Vagina (tissue), 2 donors: Measurements from ENCODE around the gene PRDM16. TPM values are rescaled to one million over a fixed set of nuclear protein-coding genes. Genes with fewer than 3 reads are reported as not detected.

Experiments
- DNase-seq, 2 donors: peaks; one replicate each; pipeline ENCODE4 v3.0.0-alpha.2; 2017; ENCODE audit errors: extremely low spot score in 2 of 2
- H3K27ac ChIP-seq: fragments of 200-600 bp; sonication (generic); one replicate; pipeline ENCODE4 v1.5.1; 2019
- H3K27me3 ChIP-seq: fragments of 200-600 bp; sonication (generic); one replicate; pipeline ENCODE4 v1.5.1; 2019
- H3K36me3 ChIP-seq, 2 donors: fragments of 200-600 bp; sonication (generic); one replicate each; pipeline ENCODE4 v1.5.1; 2017 to 2019
- H3K4me1 ChIP-seq: fragments of 200-600 bp; sonication (generic); one replicate; pipeline ENCODE4 v1.5.1; 2019
- H3K4me3 ChIP-seq, 2 donors: fragments of 200-600 bp; sonication (generic); 1 replicate in 1 of 2; 2 replicates in 1 of 2; pipeline ENCODE4 v1.5.1; 2016 to 2019
- H3K9me3 ChIP-seq: fragments of 200-600 bp; sonication (generic); one replicate; pipeline ENCODE4 v1.5.1; 2019
- POLR2A ChIP-seq, 2 donors: fragments of 450-650 bp; IDR thresholded peaks; one replicate each; pipeline ENCODE4 v1.6.1; 2017; ENCODE audit warnings: antibody characterized with exemption in 2 of 2, mild to moderate bottlenecking in 2 of 2, moderate library complexity in 2 of 2
- POLR2AphosphoS5 ChIP-seq, 2 donors: sonication (generic); formaldehyde crosslinking; IDR thresholded peaks; one replicate each; pipeline ENCODE4 v1.9.0; 2017; ENCODE audit warnings: antibody characterized with exemption in 2 of 2, mild to moderate bottlenecking in 2 of 2, low read depth in 1 of 2; ENCODE audit not compliant: insufficient read depth in 1 of 2
- intact Hi-C: fragments of 100-400 bp; cut with DNase I; formaldehyde crosslinking; loops from one replicate; pipeline ENCODE4 v1.15.1; 2023
- total RNA-seq: library from RNA; depleted of rRNA; stranded (reverse); fragments of >200 nt; gene quantifications from one replicate; pipeline ENCODE4 v1.2.3, GENCODE V29; 2016
- TF ChIP-seq, protein P1 (sequence below), 3 experiments: fragments of 450-650 bp in 2 of 3; fragments of 200-600 bp in 1 of 3; sonication (generic) in 1 of 3; IDR thresholded peaks; one replicate each; pipeline ENCODE4 v1.5.1; 2017 to 2019; ENCODE audit warnings: antibody characterized with exemption in 3 of 3, mild to moderate bottlenecking in 2 of 3, moderate library complexity in 2 of 3

The PRDM16 gene
- total RNA-seq, 1 donor from 2014 or later: 3.9 TPM

DNA sequence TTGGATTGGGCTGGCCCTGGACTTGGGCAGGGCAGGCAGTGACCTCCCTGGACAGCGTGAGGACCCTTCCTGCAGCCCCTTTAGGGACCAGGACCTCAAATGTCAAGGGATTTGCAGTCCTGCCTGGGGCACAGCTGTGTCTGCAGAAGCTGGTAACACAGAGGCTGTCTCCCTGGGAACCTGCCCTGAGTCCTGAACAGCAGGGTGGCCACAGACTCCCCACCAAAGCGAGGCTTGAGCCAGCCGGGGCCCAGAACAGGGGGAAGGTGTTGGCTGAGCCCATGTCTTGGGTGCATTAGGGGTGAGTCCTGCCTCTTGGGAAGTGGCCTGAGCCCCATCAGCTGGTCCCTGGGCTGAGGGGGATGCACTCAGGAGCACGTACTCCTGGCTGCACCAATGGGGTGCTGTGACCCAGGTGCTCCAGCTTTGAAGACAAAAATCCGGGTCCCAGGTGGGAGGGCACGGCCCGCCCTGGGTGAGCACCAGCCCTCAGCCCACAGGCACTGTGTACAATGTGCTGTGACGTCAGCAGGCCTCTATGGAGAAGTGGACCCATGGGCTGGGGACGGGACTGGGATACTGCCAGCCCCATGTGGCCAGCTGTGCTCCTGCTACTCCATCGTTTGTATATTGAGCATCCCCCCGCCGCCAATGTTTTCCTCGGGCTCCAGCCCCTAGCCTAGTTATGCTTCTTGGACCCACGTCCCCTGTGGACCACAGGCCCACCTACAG, 313.5 kb downstream of the PRDM16 start:
- Histone ChIP-seq H3K27me3 (peaks cover 9% of the 10 kb centered on the region), H3K9me3 (no peaks in the 10 kb centered on the region), H3K27ac (no peak overlapping the region), H3K4me3 (no peak overlapping the region), H3K36me3 (no peaks in the 10 kb centered on the region), H3K4me1 (no peaks in the 10 kb centered on the region)
- TF ChIP-seq POLR2A (IDR thresholded peaks at IDR 0.05): no peak
- TF ChIP-seq, protein P1, sequence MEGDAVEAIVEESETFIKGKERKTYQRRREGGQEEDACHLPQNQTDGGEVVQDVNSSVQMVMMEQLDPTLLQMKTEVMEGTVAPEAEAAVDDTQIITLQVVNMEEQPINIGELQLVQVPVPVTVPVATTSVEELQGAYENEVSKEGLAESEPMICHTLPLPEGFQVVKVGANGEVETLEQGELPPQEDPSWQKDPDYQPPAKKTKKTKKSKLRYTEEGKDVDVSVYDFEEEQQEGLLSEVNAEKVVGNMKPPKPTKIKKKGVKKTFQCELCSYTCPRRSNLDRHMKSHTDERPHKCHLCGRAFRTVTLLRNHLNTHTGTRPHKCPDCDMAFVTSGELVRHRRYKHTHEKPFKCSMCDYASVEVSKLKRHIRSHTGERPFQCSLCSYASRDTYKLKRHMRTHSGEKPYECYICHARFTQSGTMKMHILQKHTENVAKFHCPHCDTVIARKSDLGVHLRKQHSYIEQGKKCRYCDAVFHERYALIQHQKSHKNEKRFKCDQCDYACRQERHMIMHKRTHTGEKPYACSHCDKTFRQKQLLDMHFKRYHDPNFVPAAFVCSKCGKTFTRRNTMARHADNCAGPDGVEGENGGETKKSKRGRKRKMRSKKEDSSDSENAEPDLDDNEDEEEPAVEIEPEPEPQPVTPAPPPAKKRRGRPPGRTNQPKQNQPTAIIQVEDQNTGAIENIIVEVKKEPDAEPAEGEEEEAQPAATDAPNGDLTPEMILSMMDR (IDR thresholded peaks at IDR 0.05): no peak
- no peak for TF ChIP-seq POLR2AphosphoS5 (IDR thresholded peaks at IDR 0.05; ENCODE audit: insufficient read depth in 1 of 2, low read depth in 1 of 2)
- DNase-seq: no peak
- intact Hi-C loops: no loop called here

DNA sequence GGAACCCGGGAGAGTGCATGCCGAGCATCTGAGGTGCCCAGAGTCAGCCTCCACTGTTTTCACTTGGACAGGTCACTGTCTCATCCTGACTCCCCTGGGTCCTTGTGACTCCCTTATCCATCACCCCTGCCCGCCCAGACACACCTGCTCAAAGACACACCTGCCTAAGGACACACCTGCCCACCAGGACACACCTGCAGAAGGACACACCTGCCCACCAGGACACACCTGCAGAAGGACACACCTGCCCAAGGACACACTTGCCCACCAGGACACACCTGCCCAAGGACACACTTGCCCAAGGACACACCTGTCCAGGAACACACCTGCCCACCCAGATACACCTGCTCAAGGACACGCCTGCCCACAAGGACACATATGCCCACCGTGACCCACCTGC, 314.7 kb downstream of the PRDM16 start:
- DNase-seq: no peak
- intact Hi-C loops: no loop called here
- Histone ChIP-seq H3K36me3 (no peaks in the 10 kb centered on the region), H3K4me3 (no peak overlapping the region), H3K9me3 (no peaks in the 10 kb centered on the region), H3K27ac (no peak overlapping the region), H3K27me3 (peaks cover 13% of the 10 kb centered on the region), H3K4me1 (no peaks in the 10 kb centered on the region)
- TF ChIP-seq POLR2AphosphoS5 (IDR thresholded peaks at IDR 0.05; ENCODE audit: insufficient read depth in 1 of 2, low read depth in 1 of 2) (no peak), POLR2A (IDR thresholded peaks at IDR 0.05) (no peak)
- TF ChIP-seq, protein P1 (IDR thresholded peaks at IDR 0.05): no peak

DNA sequence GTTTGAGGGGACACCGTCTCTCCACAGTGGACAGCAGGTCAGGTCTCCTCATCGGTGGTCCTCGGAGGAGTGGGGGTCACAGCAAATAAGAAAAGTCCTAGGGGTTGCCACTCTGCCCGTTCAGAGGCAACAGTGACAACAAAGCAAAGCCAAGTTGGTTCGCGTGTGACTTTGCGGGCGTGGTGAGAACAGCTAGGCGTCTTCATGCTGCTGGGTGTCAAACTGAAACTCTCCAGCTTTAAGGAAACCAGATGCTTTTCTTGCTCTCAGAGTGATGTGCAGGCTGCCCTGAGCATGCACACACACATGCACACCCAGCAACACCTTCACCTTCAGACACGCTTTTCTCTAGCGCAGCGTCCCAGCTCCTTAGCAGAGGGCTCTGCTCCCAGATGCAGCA, 315.4 kb downstream of the PRDM16 start:
- Histone ChIP-seq H3K9me3 (no peaks in the 10 kb centered on the region), H3K36me3 (no peaks in the 10 kb centered on the region), H3K4me1 (no peaks in the 10 kb centered on the region), H3K27me3 (peaks cover 13% of the 10 kb centered on the region), H3K27ac (no peak overlapping the region), H3K4me3 (no peak overlapping the region)
- no peak for TF ChIP-seq POLR2AphosphoS5 (IDR thresholded peaks at IDR 0.05; ENCODE audit: insufficient read depth in 1 of 2, low read depth in 1 of 2)
- TF ChIP-seq POLR2A (IDR thresholded peaks at IDR 0.05): no peak
- TF ChIP-seq, protein P1 (IDR thresholded peaks at IDR 0.05): no peak
- no peak for DNase-seq
- intact Hi-C loops: no loop called here

DNA sequence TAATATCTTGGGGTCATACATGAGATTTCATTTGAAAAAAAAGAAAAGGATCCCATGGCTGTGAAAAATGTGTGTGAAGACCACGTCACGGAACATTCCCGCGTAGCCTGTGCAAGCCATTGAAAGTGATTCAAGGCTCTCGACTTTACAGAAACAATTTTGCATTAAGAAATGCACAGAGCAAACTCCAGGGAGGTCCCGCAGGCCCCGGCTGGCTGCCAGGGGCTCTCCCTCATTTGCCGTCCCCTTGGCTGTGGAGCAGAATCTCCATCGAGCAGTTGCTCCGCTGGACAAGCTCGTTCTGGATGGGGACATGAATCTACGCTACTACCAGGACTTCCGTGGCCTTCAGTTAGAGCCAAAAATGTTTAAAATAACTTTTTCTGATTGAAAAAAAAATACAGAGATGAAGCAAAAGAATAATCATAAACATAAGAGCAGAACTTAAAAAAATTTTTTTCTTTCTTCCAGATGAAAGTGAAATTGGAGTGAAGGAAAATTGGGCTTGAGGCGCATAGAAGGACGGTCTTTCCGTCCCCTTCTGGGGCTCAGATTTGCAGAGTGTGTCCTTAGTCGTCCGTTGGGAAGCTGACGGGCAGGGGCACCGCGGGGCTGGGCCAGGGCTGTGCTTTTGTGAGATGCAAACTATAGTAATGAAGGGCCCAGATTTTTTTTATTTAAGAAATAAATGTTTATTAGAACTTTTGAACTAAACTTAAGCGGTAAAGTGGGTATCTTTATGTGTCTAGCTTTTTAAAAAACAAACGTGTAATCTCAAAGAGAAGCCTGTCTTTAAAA, 317.4 kb downstream of the PRDM16 start:
- DNase-seq: no peak

More for the DNA sequence above, 317.4 kb downstream of the PRDM16 start:
- TF ChIP-seq POLR2A (IDR thresholded peaks at IDR 0.05) (no peak), POLR2AphosphoS5 (IDR thresholded peaks at IDR 0.05; ENCODE audit: insufficient read depth in 1 of 2, low read depth in 1 of 2) (no peak)
- TF ChIP-seq, protein P1 (IDR thresholded peaks at IDR 0.05): no peak
- intact Hi-C loops: no loop called here
- no peaks in the 10 kb centered on the region for H3K4me1 ChIP-seq
- no peaks in the 10 kb centered on the region for H3K36me3 ChIP-seq
- H3K4me3 ChIP-seq: no peak overlapping the region
- no peak overlapping the region for H3K27ac ChIP-seq
- peaks cover 13% of the 10 kb centered on the region for H3K27me3 ChIP-seq
- H3K9me3 ChIP-seq: no peaks in the 10 kb centered on the region
